Measurements from ENCODE around the gene RAB4B.
"Not testable (repeated sequence)": the region's sequence is repeated elsewhere in the genome, so short reads cannot be mapped to it uniquely, and the experiment has no call there.

DNA sequence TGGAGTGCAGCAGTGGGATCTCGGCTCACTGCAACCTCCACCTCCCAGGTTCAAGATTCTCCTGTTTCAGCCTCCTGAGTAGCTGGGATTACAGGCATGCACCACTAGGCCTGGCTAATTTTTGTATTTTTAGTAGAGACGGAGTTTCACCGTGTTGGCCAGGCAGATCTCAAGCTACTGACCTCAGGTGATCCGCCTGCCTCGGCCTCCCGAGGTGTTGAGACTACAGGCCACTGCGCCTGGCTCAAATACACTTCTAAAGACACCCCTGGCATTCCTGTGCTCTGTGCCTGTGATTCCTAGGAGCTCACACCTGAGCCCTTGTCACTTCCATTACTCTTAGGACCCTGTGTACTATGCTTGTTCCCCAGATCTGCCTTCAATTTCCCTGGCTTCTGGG lies 34.5 kb downstream of the RAB4B start:
- TF ChIP-seq SP1 (IDR thresholded peaks at IDR 0.05); BHLHE40 (IDR thresholded peaks at IDR 0.05; ENCODE audit: borderline replicate concordance); HDGF (IDR thresholded peaks at IDR 0.05; ENCODE audit: borderline replicate concordance); FOXM1 (IDR thresholded peaks at IDR 0.05; ENCODE audit: borderline replicate concordance); ARNT (IDR thresholded peaks at IDR 0.05); SUZ12 (IDR thresholded peaks at IDR 0.05); L3MBTL2 (conservative IDR thresholded peaks at IDR 0.05); FOXK2 (IDR thresholded peaks at IDR 0.05): not testable (repeated sequence)

Measured in HEK293T (cell line).